GM12878 (cell line): ENCODE results near the gene TOE1. TPM values are rescaled to one million over a fixed set of nuclear protein-coding genes. Genes with fewer than 3 reads are reported as not detected.

Source experiments
- ATAC-seq: fragments of 200-7000 bp; cut with Tn5 transposase; 3 replicates; pipeline ENCODE4 v1.9.1; 2020; ENCODE audit warnings: mild to moderate bottlenecking, moderate library complexity
- Bru-seq: library from RNA; stranded (reverse); fragments of 400-500 nt; gene quantifications from one replicate; lab custom pipeline; 2021; lab: Mats Ljungman, UMichigan
- BruChase-seq, 2 experiments: library from RNA; stranded (reverse); fragments of 400-500 nt; gene quantifications; one replicate each; lab custom pipeline; 2021; lab: Mats Ljungman, UMichigan
- BruUV-seq: library from RNA; stranded (reverse); fragments of 400-500 nt; replicated peaks from 2 replicates; lab custom pipeline; 2021; lab: Mats Ljungman, UMichigan
- CTCF ChIA-PET: fragments of 300-600 bp; sonication (Branson Sonifier 250); formaldehyde crosslinking; extraction: SDS; loops from one replicate; lab custom pipeline; 2021; ENCODE audit warnings: inconsistent platforms; lab: Yijun Ruan, JAX
- POLR2A ChIA-PET: fragments of 350-600 bp; formaldehyde crosslinking; extraction: SDS; loops from one replicate; lab custom pipeline; 2021; ENCODE audit warnings: inconsistent platforms; lab: Charles Lee
- RAD21 ChIA-PET: fragments of 300-600 bp; sonication (Branson Sonifier 250); formaldehyde crosslinking; loops from one replicate; lab custom pipeline; 2023; ENCODE audit warnings: antibody characterized with exemption; ENCODE audit not compliant: unreplicated experiment; lab: Charles Lee
- SMC1A ChIA-PET: fragments of 300-600 bp; sonication (Branson Sonifier 250); formaldehyde crosslinking; loops from one replicate; lab custom pipeline; 2023; ENCODE audit not compliant: unreplicated experiment, uncharacterized antibody; lab: Charles Lee
- DNase-seq: peaks from one replicate; pipeline ENCODE4 v3.0.0-alpha.2; 2011; ENCODE audit warnings: low read depth, low spot score
- FAIRE-seq: peaks from 3 replicates; lab custom pipeline; 2011; peaks lifted over from hg19 to GRCh38; lab: Jason Lieb, UNC
- H2AFZ ChIP-seq: 2 replicates; pipeline ENCODE4 v1.6.0; 2011; ENCODE audit warnings: low read depth, low read length, control low read depth; ENCODE audit not compliant: control insufficient read depth
- H3K27ac ChIP-seq: 2 replicates; pipeline ENCODE4 v1.5.1; 2011; ENCODE audit warnings: control low read depth; ENCODE audit not compliant: control insufficient read depth, insufficient read depth
- H3K27me3 ChIP-seq, 2 experiments: replicated peaks in 1 of 2; 2 replicates each; pipeline versions ENCODE4 v1.6.0 to v1.6.1; 2011; ENCODE audit warnings: low read length in 1 of 2; ENCODE audit not compliant: control insufficient read depth in 2 of 2, insufficient read depth in 2 of 2
- H3K36me3 ChIP-seq, 2 experiments: 2 replicates each; pipeline ENCODE4 v1.5.1; 2011; ENCODE audit warnings: low read length in 1 of 2; ENCODE audit not compliant: control insufficient read depth in 2 of 2, insufficient read depth in 2 of 2
- H3K4me1 ChIP-seq: 2 replicates; pipeline ENCODE4 v1.6.1; 2011; ENCODE audit warnings: mild to moderate bottlenecking, low read length, moderate library complexity, mixed read lengths; ENCODE audit not compliant: control insufficient read depth, insufficient read depth
- H3K4me2 ChIP-seq: 2 replicates; pipeline ENCODE4 v1.6.0; 2011; ENCODE audit warnings: control low read depth; ENCODE audit not compliant: control insufficient read depth, insufficient read depth
- H3K4me3 ChIP-seq: fragments of 200-600 bp; sonication (generic); 2 replicates; pipeline ENCODE4 v1.5.1; 2016
- H3K79me2 ChIP-seq: 2 replicates; pipeline ENCODE4 v1.6.0; 2011; ENCODE audit warnings: low read length; ENCODE audit not compliant: control insufficient read depth, insufficient read depth
- H3K9ac ChIP-seq: 2 replicates; pipeline ENCODE4 v1.8.0; 2011; ENCODE audit warnings: low read length, control low read depth, mixed read lengths; ENCODE audit not compliant: control insufficient read depth, insufficient read depth
- H3K9me3 ChIP-seq: replicated peaks from 3 replicates; pipeline ENCODE4 v1.5.1; 2011; ENCODE audit warnings: mild to moderate bottlenecking, low read length; ENCODE audit not compliant: control insufficient read depth, insufficient read depth
- H4K20me1 ChIP-seq: 2 replicates; pipeline ENCODE4 v1.6.0; 2011; ENCODE audit not compliant: control insufficient read depth, insufficient read depth
- ATF3 ChIP-seq: IDR thresholded peaks from 2 replicates; pipeline ENCODE4 v1.6.1; 2011; ENCODE audit warnings: low read depth, mild to moderate bottlenecking, low read length, moderate library complexity, borderline replicate concordance; ENCODE audit errors: extremely low read depth
- DPF2 ChIP-seq: fragments of 450-650 bp; IDR thresholded peaks from 2 replicates; pipeline ENCODE4 v1.6.1; 2017; ENCODE audit warnings: mild to moderate bottlenecking
- E2F4 ChIP-seq: IDR thresholded peaks from 2 replicates; pipeline ENCODE4 v1.6.1; 2012; ENCODE audit warnings: low read depth, low read length, improper control_type of control experiment
- EED ChIP-seq: sonication (generic); IDR thresholded peaks from 2 replicates; pipeline ENCODE4 v1.6.1; 2016; ENCODE audit warnings: antibody characterized with exemption, low read depth
- REST ChIP-seq: IDR thresholded peaks from 2 replicates; pipeline ENCODE4 v1.6.1; 2012; ENCODE audit warnings: mild to moderate bottlenecking, low read depth, low read length
- ZBTB11 ChIP-seq: fragments of 450-650 bp; formaldehyde crosslinking; IDR thresholded peaks from 2 replicates; pipeline ENCODE4 v1.5.0; 2022; ENCODE audit warnings: mild to moderate bottlenecking, missing genetic modification characterization
- WGBS: methylation state at CpG from one replicate; pipeline ENCODE4 v1.1.6; 2016; ENCODE audit warnings: low lambda C conversion rate; ENCODE audit not compliant: insufficient replicate concordance, insufficient coverage; ENCODE audit errors: missing lambda C conversion rate; 5-methylcytosine and 5-hydroxymethylcytosine counted together
- in situ Hi-C: fragments of 300-500 bp; cut with MboI; formaldehyde crosslinking; loops from 9 replicates; pipeline ENCODE4 v1.14.3; 2018; ENCODE audit warnings: mixed read lengths
- intact Hi-C: fragments of 100-400 bp; cut with micrococcal nuclease; formaldehyde crosslinking; loops from one replicate; pipeline ENCODE4 v1.14.2; 2022; ENCODE audit not compliant: unreplicated experiment
- long read RNA-seq, 2 experiments: library from polyadenylated mRNA; unstranded; transcript quantifications; one replicate each; pipeline ENCODE4 v2.0.0, GENCODE V29; 2019 to 2020
- polyA minus RNA-seq, 3 experiments: library from RNA; depleted of rRNA, polyadenylated mRNA; stranded (reverse); fragments of >200 nt; gene quantifications; 2 replicates each; pipeline ENCODE4 v1.2.3, GENCODE V29; 2011
- polyA plus RNA-seq, 11 experiments: library from polyadenylated mRNA; depleted of rRNA in 4 of 11; unstranded in 6 of 11; stranded (reverse) in 5 of 11; fragments of >200 nt; fragmentation: Nextera tagmentation in 4 of 11; fragmentation: Illumina TruSeq in 1 of 11; extraction: Ambion mirVana in 4 of 11; extraction: Trizol in 1 of 11; gene quantifications; 1 replicate in 1 of 11; 2 replicates in 10 of 11; pipeline versions ENCODE4 v1.2.1 to v1.2.3, GENCODE V29; 2011 to 2016; ENCODE audit warnings: inconsistent platforms in 2 of 11, missing spikeins in 2 of 11, low read depth in 1 of 11
- total RNA-seq, 4 experiments: library from RNA; depleted of rRNA in 3 of 4; stranded (reverse); fragments of >200 nt in 3 of 4; fragmentation: Illumina TruSeq in 1 of 4; extraction: Trizol in 1 of 4; gene quantifications; 2 replicates each; pipeline versions ENCODE4 v1.2.1 to v1.2.3, GENCODE V29; 2013 to 2021

TOE1 gene
- 10.9 and 15.9 TPM in 2 replicates for total RNA-seq (2013; cell fraction: nucleolus; rRNA removed)
- total RNA-seq (2014; rRNA removed): 33.0 TPM in 2 replicates
- total RNA-seq (2014; rRNA removed; fragmentation: Illumina TruSeq; extraction: Trizol): 21.2 and 22.7 TPM in 2 replicates
- total RNA-seq (2021): 22.3 and 23.2 TPM in 2 replicates
- polyA plus RNA-seq (2011; ENCODE audit: low read depth): 10.5 TPM
- 13.1 and 24.3 TPM in 2 replicates for polyA plus RNA-seq (2011; rRNA removed)
- 32.7 and 40.1 TPM in 2 replicates for polyA plus RNA-seq (2011; cell fraction: cytosol; rRNA removed)
- polyA plus RNA-seq (2011; cell fraction: nucleus; rRNA removed): 42.8 and 43.2 TPM in 2 replicates
- 10.9 and 14.8 TPM in 2 replicates for polyA plus RNA-seq (2012)
- polyA plus RNA-seq (2014; fragmentation: Illumina TruSeq; extraction: Trizol): 34.4 and 36.6 TPM in 2 replicates
- 10 to 100 TPM; 33.5 to 38.0 TPM for polyA plus RNA-seq (2014; fragmentation: Nextera tagmentation; extraction: Ambion mirVana)
- polyA plus RNA-seq (2014; rRNA removed): 30.5 and 34.9 TPM in 2 replicates
- polyA plus RNA-seq (2016; fragmentation: Nextera tagmentation; extraction: Ambion mirVana): 10 to 100 TPM; 34.6 TPM
- 33.0 and 34.6 TPM in 2 replicates for polyA minus RNA-seq (2011; rRNA and poly(A)+ RNA removed)
- 12.3 and 15.8 TPM in 2 replicates for polyA minus RNA-seq (2011; cell fraction: cytosol; rRNA and poly(A)+ RNA removed)
- 24.3 and 39.1 TPM in 2 replicates for polyA minus RNA-seq (2011; cell fraction: nucleus; rRNA and poly(A)+ RNA removed)
- Bru-seq, nascent RNA: percentile 88 among the genes with signal in this experiment
- BruChase-seq, experiment 1, labeled RNA remaining after a 6-hour chase: percentile 63 among the genes with signal in this experiment
- BruChase-seq, experiment 2, labeled RNA remaining after a 2-hour chase: percentile 70 among the genes with signal in this experiment
- long read RNA-seq, experiment 1, transcript TOE1-201 (8 exons, 2,389 nt): major isoform, 18 of 29 reads
- long read RNA-seq, experiment 1, partial matches to known transcripts: 2 of 29 reads
- long read RNA-seq, experiment 1, other reads (novel, unspliced or antisense): 9 of 29 reads
- long read RNA-seq, experiment 2, transcript TOE1-201 (8 exons, 2,389 nt): major isoform, 91 of 149 reads
- long read RNA-seq, experiment 2, transcript TOE1-205 (8 exons, 2,173 nt): minor isoform, 5 of 149 reads
- long read RNA-seq, experiment 2, partial matches to known transcripts: 7 of 149 reads
- long read RNA-seq, experiment 2, other reads (novel, unspliced or antisense): 46 of 149 reads

- no peaks in the 10 kb centered on the region for H4K20me1 ChIP-seq
- H3K9me3 ChIP-seq: no peaks in the 10 kb centered on the region
- SMC1A ChIA-PET: interaction anchor here (0.6 to 7.9 kb wide), 26 partner anchors 8 to 328 kb away, joined by 3 to 73 read pairs (median 6); partner anchors contain the start of genes CCDC163, HPDL, MMACHC and TESK2
- peak within 1 kb of the TSS; percentile 93 for H3K27ac ChIP-seq
- peak; percentile 92 for ATAC-seq
- no peaks in the 10 kb centered on the region for H3K27me3 ChIP-seq
- peak within 1 kb of the TSS; percentile 98 for H3K9ac ChIP-seq
- WGBS: 1% methylated on average over 69 of the region's 70 CpGs
- peaks cover 11% of the 10 kb centered on the region for H3K4me1 ChIP-seq
- peak; percentile 89 for FAIRE-seq
- peak; percentile 73 for DNase-seq
- in situ Hi-C loops (no loop called here), intact Hi-C loops (loop anchor here (1.0 to 5.0 kb wide), 4 partner anchors 36 to 347 kb away; partner anchors contain the start of genes CCDC163, GPBP1L1, HECTD3 and MMACHC)
- H3K4me2 ChIP-seq: peak within 1 kb of the TSS; percentile 95
- POLR2A ChIA-PET: interaction anchor here (0.5 to 5.4 kb wide), 30 partner anchors 8 to 1131 kb away, joined by 3 to 98 read pairs (median 5); partner anchors contain the start of genes AKR1A1, CCDC163, EIF2B3 and GPBP1L1
- H3K4me3 ChIP-seq: peak within 1 kb of the TSS; percentile 71
- peaks cover 19 to 25% of the 10 kb centered on the region in 2 experiments for H3K36me3 ChIP-seq
- BruUV-seq: no TSS peak
- RAD21 ChIA-PET: interaction anchor here (0.5 to 4.1 kb wide), 32 partner anchors 8 to 618 kb away, joined by 3 to 83 read pairs (median 4); partner anchors contain the start of genes CCDC163, HECTD3, HPDL and MMACHC
- peak within 1 kb of the TSS; percentile 81 for H2AFZ ChIP-seq
- H3K79me2 ChIP-seq: peaks cover 38% of the 10 kb centered on the region
- CTCF ChIA-PET: interaction anchor here (0.6 to 6.6 kb wide), 22 partner anchors 13 to 328 kb away, joined by 3 to 94 read pairs (median 6); partner anchors contain the start of genes CCDC163, HECTD3, HPDL and MMACHC
- peak; percentile 75 for TF ChIP-seq DPF2
- TF ChIP-seq ATF3: peak; percentile 18; the same call in 1 of the 2 replicates
- TF ChIP-seq E2F4: peak; percentile 78; the same call in 1 of the 2 replicates
- TF ChIP-seq REST: 0 out of 2 replicates have a peak, but pooled peaks have one; percentile 8
- no peak for TF ChIP-seq ZBTB11 (CRISPR knock-in tag)
- 0 out of 2 replicates have a peak, but pooled peaks have one; percentile 11 for TF ChIP-seq EED
Observed at GRCh38 chr1:45339789-45340558, at the start of gene TOE1, which contains the start of gene MUTYH. Gene TOE1, plus strand, starts transcription at chr1:45340170. Its CDS starts 83 bp downstream, at chr1:45340253. Gene MUTYH, minus strand, starts transcription at chr1:45340440. Its CDS starts 5,935 bp downstream, at chr1:45334505.
